Hematopoietic multipotent progenitor cell treated with erythropoietin and hydrocortisone succinate and interleukin-3 and kit ligand, for 17 days (in vitro differentiated cells): ENCODE results near the gene ATXN1.
"Not testable (repeated sequence)": the region's sequence is repeated elsewhere in the genome, so short reads cannot be mapped to it uniquely, and the experiment has no call there.

Experiments
- DNase-seq: peaks from one replicate; pipeline ENCODE4 v3.0.0-alpha.2; 2015; ENCODE audit warnings: low spot score

ATXN1 gene

GRCh38 chr6:16570946-16571345 lies 190.3 kb downstream of the ATXN1 start:
- DNase-seq = no peak

GRCh38 chr6:16570221-16570553 lies 191.1 kb downstream of the ATXN1 start:
- DNase-seq = no peak

- no peak for DNase-seq
These were observed 193.1 kb downstream of the ATXN1 start for GRCh38 chr6:16568128-16568527.

- DNase-seq = no peak
These were observed 194.2 kb downstream of the ATXN1 start for GRCh38 chr6:16567071-16567470.

GRCh38 chr6:16564436-16564835 lies 196.8 kb downstream of the ATXN1 start:
- DNase-seq = no peak

- no peak for DNase-seq
These were observed 197.5 kb downstream of the ATXN1 start for GRCh38 chr6:16563628-16564240.

GRCh38 chr6:16562498-16562897 lies 198.8 kb downstream of the ATXN1 start:
- no peak for DNase-seq

GRCh38 chr6:16559071-16559470 lies 202.2 kb downstream of the ATXN1 start:
- DNase-seq = no peak

- no peak for DNase-seq
These were observed 205.7 kb downstream of the ATXN1 start for GRCh38 chr6:16555550-16555949.

- no peak for DNase-seq
These were observed 207.7 kb downstream of the ATXN1 start for GRCh38 chr6:16553531-16553930.

- no peak for DNase-seq
These were observed 209.8 kb downstream of the ATXN1 start for GRCh38 chr6:16551466-16551865.

GRCh38 chr6:16548121-16548520 lies 213.1 kb downstream of the ATXN1 start:
- DNase-seq = no peak

GRCh38 chr6:16547587-16547986 lies 213.7 kb downstream of the ATXN1 start:
- no peak for DNase-seq

- no peak for DNase-seq
These were observed 214.4 kb downstream of the ATXN1 start for GRCh38 chr6:16546861-16547260.

- DNase-seq = no peak
These were observed 215.9 kb downstream of the ATXN1 start for GRCh38 chr6:16545382-16545781.

- DNase-seq = no peak
These were observed 216.7 kb downstream of the ATXN1 start for GRCh38 chr6:16544521-16544920.

- no peak for DNase-seq
These were observed 217.3 kb downstream of the ATXN1 start for GRCh38 chr6:16544006-16544405.

GRCh38 chr6:16543521-16543920 lies 217.7 kb downstream of the ATXN1 start:
- DNase-seq = no peak

GRCh38 chr6:16542070-16542469 lies 219.2 kb downstream of the ATXN1 start:
- no peak for DNase-seq

GRCh38 chr6:16540804-16541752 lies 220.2 kb downstream of the ATXN1 start:
- no peak for DNase-seq

GRCh38 chr6:16540383-16540782 lies 220.9 kb downstream of the ATXN1 start:
- not testable (repeated sequence) for DNase-seq

GRCh38 chr6:16539086-16539931 lies 222.0 kb downstream of the ATXN1 start:
- no peak for DNase-seq

- no peak for DNase-seq
These were observed 225.7 kb downstream of the ATXN1 start for GRCh38 chr6:16535564-16535963.
